Mesothelial cell of epicardium (in vitro differentiated cells): Measurements from ENCODE around the gene POLN. TPM values are rescaled to one million over a fixed set of nuclear protein-coding genes. Genes with fewer than 3 reads are reported as not detected.

ENCODE experiments used
- DNase-seq, 2 experiments: peaks; one replicate each; pipeline ENCODE4 v3.0.0; 2021; ENCODE audit warnings: low spot score in 2 of 2; ENCODE audit not compliant: unreplicated experiment in 2 of 2
- H3K27ac Mint-ChIP-seq: 2 replicates; pipeline ENCODE4 v1.8.0; 2021; ENCODE audit warnings: mixed read lengths
- H3K27me3 Mint-ChIP-seq: 2 replicates; pipeline ENCODE4 v1.8.0; 2021; ENCODE audit warnings: low read depth, mixed read lengths
- H3K36me3 Mint-ChIP-seq: 2 replicates; pipeline ENCODE4 v1.8.0; 2021; ENCODE audit warnings: mixed read lengths
- H3K4me1 Mint-ChIP-seq: 2 replicates; pipeline ENCODE4 v1.8.0; 2021; ENCODE audit warnings: mixed read lengths
- H3K4me3 Mint-ChIP-seq: 2 replicates; pipeline ENCODE4 v1.8.0; 2021; ENCODE audit warnings: mild to moderate bottlenecking, moderate library complexity, mixed read lengths
- H3K9me3 Mint-ChIP-seq: 2 replicates; pipeline ENCODE4 v1.8.0; 2021; ENCODE audit warnings: mixed read lengths
- total RNA-seq: library from RNA; stranded (reverse); gene quantifications from 3 replicates; pipeline ENCODE4 v1.2.1, GENCODE V29; 2021
- TF ChIP-seq, protein P1 (sequence below): fragments of 200-600 bp; sonication (generic); IDR thresholded peaks from one replicate; pipeline ENCODE4 v1.5.0; 2021; ENCODE audit warnings: antibody characterized with exemption; ENCODE audit not compliant: unreplicated experiment

POLN gene
- total RNA-seq, 1 donor from 2014 or later = 5.8 TPM

- H3K36me3 Mint-ChIP-seq = no peaks in the 10 kb centered on the region
- peaks cover 11% of the 10 kb centered on the region for H3K4me1 Mint-ChIP-seq
- peak in 1 of 2 experiments; percentile 25 for DNase-seq
- no peak overlapping the region for H3K27ac Mint-ChIP-seq
- TF ChIP-seq, protein P1, sequence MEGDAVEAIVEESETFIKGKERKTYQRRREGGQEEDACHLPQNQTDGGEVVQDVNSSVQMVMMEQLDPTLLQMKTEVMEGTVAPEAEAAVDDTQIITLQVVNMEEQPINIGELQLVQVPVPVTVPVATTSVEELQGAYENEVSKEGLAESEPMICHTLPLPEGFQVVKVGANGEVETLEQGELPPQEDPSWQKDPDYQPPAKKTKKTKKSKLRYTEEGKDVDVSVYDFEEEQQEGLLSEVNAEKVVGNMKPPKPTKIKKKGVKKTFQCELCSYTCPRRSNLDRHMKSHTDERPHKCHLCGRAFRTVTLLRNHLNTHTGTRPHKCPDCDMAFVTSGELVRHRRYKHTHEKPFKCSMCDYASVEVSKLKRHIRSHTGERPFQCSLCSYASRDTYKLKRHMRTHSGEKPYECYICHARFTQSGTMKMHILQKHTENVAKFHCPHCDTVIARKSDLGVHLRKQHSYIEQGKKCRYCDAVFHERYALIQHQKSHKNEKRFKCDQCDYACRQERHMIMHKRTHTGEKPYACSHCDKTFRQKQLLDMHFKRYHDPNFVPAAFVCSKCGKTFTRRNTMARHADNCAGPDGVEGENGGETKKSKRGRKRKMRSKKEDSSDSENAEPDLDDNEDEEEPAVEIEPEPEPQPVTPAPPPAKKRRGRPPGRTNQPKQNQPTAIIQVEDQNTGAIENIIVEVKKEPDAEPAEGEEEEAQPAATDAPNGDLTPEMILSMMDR = no peak
- peaks cover 38% of the 10 kb centered on the region for H3K27me3 Mint-ChIP-seq
- no peaks in the 10 kb centered on the region for H3K9me3 Mint-ChIP-seq
- H3K4me3 Mint-ChIP-seq = peak overlapping the region; percentile 53
Measured at GRCh38 chr4:2059726-2060602, 182.0 kb downstream of the POLN start.

DNA sequence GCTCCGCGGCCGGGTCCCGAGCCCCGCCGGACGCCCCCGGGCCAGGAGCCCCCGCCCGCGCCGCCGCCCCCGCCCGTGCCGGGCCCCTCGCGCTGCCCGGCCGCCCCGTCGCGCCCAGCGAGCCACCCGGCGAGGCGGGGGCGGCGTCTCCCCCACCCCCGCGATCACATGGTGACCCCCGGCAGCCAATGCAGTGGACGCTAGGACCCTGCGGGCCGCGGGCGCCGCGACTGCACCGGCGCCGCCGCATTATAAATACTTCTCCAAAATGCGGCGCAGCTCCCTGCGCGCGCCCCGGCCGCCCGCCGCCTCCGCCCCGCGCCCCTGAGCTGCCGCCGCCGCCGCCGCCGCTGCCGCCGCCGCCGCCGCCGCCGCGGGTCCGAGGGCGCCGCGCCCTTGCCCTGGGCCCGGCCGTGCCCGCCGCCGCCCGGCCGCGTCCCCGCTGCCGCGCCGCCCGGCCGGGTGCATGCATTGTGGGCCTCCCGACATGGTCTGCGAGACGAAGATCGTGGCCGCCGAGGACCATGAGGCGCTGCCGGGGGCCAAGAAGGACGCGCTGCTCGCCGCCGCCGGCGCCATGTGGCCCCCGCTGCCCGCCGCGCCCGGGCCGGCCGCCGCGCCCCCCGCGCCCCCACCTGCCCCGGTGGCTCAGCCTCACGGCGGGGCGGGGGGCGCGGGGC lies 182.7 kb downstream of the POLN start, which contains the start of gene NAT8L:
NAT8L (plus strand) TSS at position 282 of the 680 bp plus-strand sequence; CDS start at position 467, 185 bp downstream.
- Mint-ChIP-seq H3K9me3 (no peaks in the 10 kb centered on the region), H3K4me1 (peaks cover 11% of the 10 kb centered on the region), H3K27ac (no peak within 1 kb of the TSS), H3K4me3 (peak within 1 kb of the TSS; percentile 54), H3K36me3 (no peaks in the 10 kb centered on the region), H3K27me3 (peaks cover 39% of the 10 kb centered on the region)
- TF ChIP-seq, protein P1 = no peak
- DNase-seq = peak in 1 of 2 experiments; percentile 15

GRCh38 chr4:2058264-2059045 lies 183.5 kb downstream of the POLN start:
- Mint-ChIP-seq H3K4me1 (peaks cover 11% of the 10 kb centered on the region), H3K36me3 (peaks cover 2% of the 10 kb centered on the region), H3K4me3 (peak overlapping the region; percentile 54), H3K27me3 (peaks cover 42% of the 10 kb centered on the region), H3K9me3 (no peaks in the 10 kb centered on the region), H3K27ac (no peak overlapping the region)
- no peak for DNase-seq
- TF ChIP-seq, protein P1 = no peak

- TF ChIP-seq, protein P1 = no peak
- H3K4me1 Mint-ChIP-seq = peaks cover 11% of the 10 kb centered on the region
- H3K27ac Mint-ChIP-seq = peak overlapping the region; percentile 17
- no peaks in the 10 kb centered on the region for H3K9me3 Mint-ChIP-seq
- H3K27me3 Mint-ChIP-seq = peaks cover 45% of the 10 kb centered on the region
- H3K36me3 Mint-ChIP-seq = peaks cover 2% of the 10 kb centered on the region
- DNase-seq = no peak
- H3K4me3 Mint-ChIP-seq = peak overlapping the region; percentile 58
Measured at GRCh38 chr4:2057382-2058065, 184.4 kb downstream of the POLN start.

- no peak for DNase-seq
- Mint-ChIP-seq H3K9me3 (no peaks in the 10 kb centered on the region), H3K36me3 (peaks cover 2% of the 10 kb centered on the region), H3K27ac (no peak overlapping the region), H3K4me1 (peaks cover 9% of the 10 kb centered on the region), H3K4me3 (no peak overlapping the region), H3K27me3 (peaks cover 53% of the 10 kb centered on the region)
- TF ChIP-seq, protein P1 = no peak
Measured at GRCh38 chr4:2054217-2054616, 187.7 kb downstream of the POLN start.
